Endothelial cell of umbilical vein (primary cell): ENCODE data around the gene ARHGAP22.

ENCODE experiments used
- CTCF ChIP-seq, 2 donors: IDR thresholded peaks; 1 replicate in 1 of 2; 2 replicates in 1 of 2; pipeline ENCODE4 v1.5.1; 2011; ENCODE audit warnings: low read length in 2 of 2, mild to moderate bottlenecking in 2 of 2, moderate library complexity in 2 of 2, control low read depth in 1 of 2, inconsistent platforms in 1 of 2, low read depth in 1 of 2; ENCODE audit not compliant: insufficient read depth in 1 of 2; ENCODE audit errors: extremely low read depth in 1 of 2
- EZH2 ChIP-seq: IDR thresholded peaks from 2 replicates; pipeline ENCODE4 v1.6.1; 2012; ENCODE audit warnings: borderline replicate concordance, low read depth, mild to moderate bottlenecking, moderate library complexity, low read length, inconsistent platforms; ENCODE audit not compliant: severe bottlenecking
- GATA2 ChIP-seq: IDR thresholded peaks from 2 replicates; pipeline ENCODE4 v1.7.0; 2011; ENCODE audit warnings: low read depth, mild to moderate bottlenecking, moderate library complexity, mixed read lengths, low read length; ENCODE audit not compliant: insufficient read length, insufficient read depth
- JUN ChIP-seq: IDR thresholded peaks from 2 replicates; pipeline ENCODE4 v1.6.1; 2011; ENCODE audit warnings: borderline replicate concordance, low read depth; ENCODE audit not compliant: insufficient read length, insufficient read depth
- MAX ChIP-seq: IDR thresholded peaks from 2 replicates; pipeline ENCODE4 v1.6.1; 2011; ENCODE audit not compliant: insufficient read depth, insufficient read length
- MYC ChIP-seq: IDR thresholded peaks from one replicate; pipeline ENCODE4 v1.6.1; 2011; ENCODE audit warnings: mild to moderate bottlenecking, low read depth, low read length
- POLR2A ChIP-seq: IDR thresholded peaks from 2 replicates; pipeline ENCODE4 v1.6.1; 2012; ENCODE audit warnings: low read depth, mild to moderate bottlenecking, control low read depth, low read length

- TF ChIP-seq CTCF (IDR thresholded peaks at IDR 0.05; ENCODE audit: extremely low read depth in 1 of 2, insufficient read depth in 1 of 2, low read depth in 1 of 2, low read length in 2 of 2) (no peak), MYC (no peak), JUN (no peak), POLR2A (no peak), GATA2 (no peak), MAX (no peak), EZH2 (no peak)
These were observed 21.9 kb downstream of the ARHGAP22 start for GRCh38 chr10:48582970-48583369.
